ENCODE measurements around the gene CDYL2. TPM values are rescaled to one million over a fixed set of nuclear protein-coding genes. Genes with fewer than 3 reads are reported as not detected.
"Not testable (repeated sequence)": the region's sequence is repeated elsewhere in the genome, so short reads cannot be mapped to it uniquely, and the experiment has no call there.

The CDYL2 gene
- total and polyA plus RNA-seq, 8 donors = 4.6 to 16.0 (median 5.7) TPM

GRCh38 chr16:80792031-80792430 lies 12.4 kb downstream of the CDYL2 start:
- H3K9me3 ChIP-seq = no peaks in the 10 kb centered on the region
- H3K27ac ChIP-seq = no peak overlapping the region
- intact Hi-C loops (cut with DNase I) = no loop called here
- no peak for TF ChIP-seq CTCF (IDR thresholded peaks at IDR 0.05)
- ATAC-seq (no peak), DNase-seq (no peak)
- no peak overlapping the region for H3K4me3 ChIP-seq
- no peaks in the 10 kb centered on the region for H3K4me1 ChIP-seq
- no peaks in the 10 kb centered on the region for H3K27me3 ChIP-seq
- H3K36me3 ChIP-seq = no peaks in the 10 kb centered on the region

- no peaks in the 10 kb centered on the region for H3K4me1 ChIP-seq
- ATAC-seq = no peak
- intact Hi-C loops (cut with DNase I) = no loop called here
- TF ChIP-seq CTCF (IDR thresholded peaks at IDR 0.05) = no peak
- H3K27ac ChIP-seq = no peak overlapping the region
- H3K4me3 ChIP-seq = no peak overlapping the region
- H3K27me3 ChIP-seq = no peaks in the 10 kb centered on the region
- no peaks in the 10 kb centered on the region for H3K36me3 ChIP-seq
- no peak for DNase-seq
- H3K9me3 ChIP-seq = no peaks in the 10 kb centered on the region
Observed at GRCh38 chr16:80791411-80791810, 13.0 kb downstream of the CDYL2 start.

GRCh38 chr16:80790751-80791150 lies 13.6 kb downstream of the CDYL2 start:
- H3K9me3 ChIP-seq = peaks cover 0 to 3% of the 10 kb centered on the region in 2 donors
- no peak for TF ChIP-seq CTCF (IDR thresholded peaks at IDR 0.05)
- intact Hi-C loops (cut with DNase I) = no loop called here
- no peak overlapping the region for H3K4me3 ChIP-seq
- H3K36me3 ChIP-seq = no peaks in the 10 kb centered on the region
- no peak for ATAC-seq
- H3K27ac ChIP-seq = no peak overlapping the region
- no peak for DNase-seq
- H3K27me3 ChIP-seq = no peaks in the 10 kb centered on the region
- H3K4me1 ChIP-seq = no peaks in the 10 kb centered on the region

GRCh38 chr16:80788027-80788426 lies 16.4 kb downstream of the CDYL2 start:
- H3K4me1 ChIP-seq = no peaks in the 10 kb centered on the region
- no peak for TF ChIP-seq CTCF (IDR thresholded peaks at IDR 0.05)
- no peak overlapping the region for H3K27ac ChIP-seq

GRCh38 chr16:80786561-80786960 lies 17.8 kb downstream of the CDYL2 start:
- ATAC-seq; H3K4me3 ChIP-seq; DNase-seq; H3K36me3 ChIP-seq; H3K27ac ChIP-seq; H3K4me1 ChIP-seq; H3K27me3 ChIP-seq; intact Hi-C loops (cut with DNase I): not testable (repeated sequence)
- peaks cover 0 to 26% of the 10 kb centered on the region in 2 donors for H3K9me3 ChIP-seq

More at GRCh38 chr16:80788027-80788426, 16.4 kb downstream of the CDYL2 start:
- H3K27me3 ChIP-seq = no peaks in the 10 kb centered on the region
- peaks cover 0 to 12% of the 10 kb centered on the region in 2 donors for H3K9me3 ChIP-seq
- no peak overlapping the region for H3K4me3 ChIP-seq
- no peaks in the 10 kb centered on the region for H3K36me3 ChIP-seq
- ATAC-seq (no peak), DNase-seq (no peak)
- intact Hi-C loops (cut with DNase I) = no loop called here

- H3K27me3 ChIP-seq = no peaks in the 10 kb centered on the region
- peaks cover 0 to 36% of the 10 kb centered on the region in 2 donors for H3K9me3 ChIP-seq
- H3K4me3 ChIP-seq = no peak overlapping the region
- DNase-seq = no peak
- TF ChIP-seq CTCF (IDR thresholded peaks at IDR 0.05) = no peak
- H3K36me3 ChIP-seq = no peaks in the 10 kb centered on the region
- intact Hi-C loops (cut with DNase I) = no loop called here
- H3K4me1 ChIP-seq = no peaks in the 10 kb centered on the region
- ATAC-seq = no peak
- no peak overlapping the region for H3K27ac ChIP-seq
Observed at GRCh38 chr16:80784951-80785350, 19.4 kb downstream of the CDYL2 start.
